Thyroid gland (tissue), 4 donors: ENCODE measurements around the gene CHCHD6. TPM values are rescaled to one million over a fixed set of nuclear protein-coding genes. Genes with fewer than 3 reads are reported as not detected.

Experiments used
- DNase-seq, 2 donors: peaks; one replicate each; pipeline ENCODE4 v3.0.0-alpha.2; 2019
- H3K27ac ChIP-seq, 3 donors: fragments of 200-600 bp; sonication (generic); 1 replicate in 2 of 3; 2 replicates in 1 of 3; pipeline ENCODE4 v1.5.1; 2016 to 2019; ENCODE audit warnings: mild to moderate bottlenecking in 1 of 3, moderate library complexity in 1 of 3
- H3K27me3 ChIP-seq: fragments of 200-600 bp; sonication (generic); one replicate; pipeline ENCODE4 v1.5.1; 2019
- H3K36me3 ChIP-seq, 2 donors: fragments of 200-600 bp; sonication (generic); one replicate each; pipeline ENCODE4 v1.5.1; 2016 to 2019
- H3K4me1 ChIP-seq, 2 donors: fragments of 200-600 bp; sonication (generic); one replicate each; pipeline ENCODE4 v1.5.1; 2017 to 2019
- H3K4me3 ChIP-seq, 3 donors: fragments of 200-600 bp; sonication (generic); replicated peaks in 1 of 3; 1 replicate in 2 of 3; 2 replicates in 1 of 3; pipeline ENCODE4 v1.5.1; 2016; ENCODE audit warnings: mild to moderate bottlenecking in 1 of 3
- H3K9me3 ChIP-seq: fragments of 200-600 bp; sonication (generic); one replicate; pipeline ENCODE4 v1.5.1; 2017
- CTCF ChIP-seq, 6 experiments: fragments of 200-600 bp in 3 of 6; fragments of 450-650 bp in 3 of 6; sonication (generic) in 3 of 6; IDR thresholded peaks; one replicate each; pipeline ENCODE4 v1.5.1; 2016 to 2019; ENCODE audit warnings: antibody characterized with exemption in 6 of 6, mild to moderate bottlenecking in 2 of 6, inconsistent platforms in 1 of 6, moderate library complexity in 1 of 6
- POLR2A ChIP-seq, 2 donors: fragments of 450-650 bp; IDR thresholded peaks; one replicate each; pipeline ENCODE4 v1.6.1; 2017; ENCODE audit warnings: antibody characterized with exemption in 2 of 2, mild to moderate bottlenecking in 2 of 2, moderate library complexity in 1 of 2
- whole genome bisulfite sequencing, 2 donors: methylation state at CpG; one replicate each; pipeline ENCODE4 v1.1.5; 2017; 5-methylcytosine and 5-hydroxymethylcytosine counted together
- intact Hi-C: fragments of 100-400 bp; cut with DNase I; formaldehyde crosslinking; loops from one replicate; pipeline ENCODE4 v1.15.1; 2023
- total RNA-seq, 4 donors: library from RNA; depleted of rRNA; stranded (reverse); fragments of >200 nt; gene quantifications; one replicate each; pipeline ENCODE4 v1.2.3, GENCODE V29; 2016

CHCHD6 gene
- total RNA-seq, 4 donors from 2014 or later, result 22.9 to 27.8 (median 24.4) TPM

GRCh38 chr3:126666658-126667528, 37.1 kb upstream of the CHCHD6 start:
- no peaks in the 10 kb centered on the region for H3K4me1 ChIP-seq
- DNase-seq, result no peak
- 91 to 94% methylated on average over 11 to 15 of the region's 15 CpGs for WGBS, 2 donors
- intact Hi-C loops, result no loop called here
- no peaks in the 10 kb centered on the region for H3K36me3 ChIP-seq
- no peak overlapping the region for H3K4me3 ChIP-seq
- H3K27me3 ChIP-seq, result no peaks in the 10 kb centered on the region
- no peak overlapping the region for H3K27ac ChIP-seq
- TF ChIP-seq POLR2A (IDR thresholded peaks at IDR 0.05) (no peak), CTCF (IDR thresholded peaks at IDR 0.05) (no peak)
- no peaks in the 10 kb centered on the region for H3K9me3 ChIP-seq

DNA sequence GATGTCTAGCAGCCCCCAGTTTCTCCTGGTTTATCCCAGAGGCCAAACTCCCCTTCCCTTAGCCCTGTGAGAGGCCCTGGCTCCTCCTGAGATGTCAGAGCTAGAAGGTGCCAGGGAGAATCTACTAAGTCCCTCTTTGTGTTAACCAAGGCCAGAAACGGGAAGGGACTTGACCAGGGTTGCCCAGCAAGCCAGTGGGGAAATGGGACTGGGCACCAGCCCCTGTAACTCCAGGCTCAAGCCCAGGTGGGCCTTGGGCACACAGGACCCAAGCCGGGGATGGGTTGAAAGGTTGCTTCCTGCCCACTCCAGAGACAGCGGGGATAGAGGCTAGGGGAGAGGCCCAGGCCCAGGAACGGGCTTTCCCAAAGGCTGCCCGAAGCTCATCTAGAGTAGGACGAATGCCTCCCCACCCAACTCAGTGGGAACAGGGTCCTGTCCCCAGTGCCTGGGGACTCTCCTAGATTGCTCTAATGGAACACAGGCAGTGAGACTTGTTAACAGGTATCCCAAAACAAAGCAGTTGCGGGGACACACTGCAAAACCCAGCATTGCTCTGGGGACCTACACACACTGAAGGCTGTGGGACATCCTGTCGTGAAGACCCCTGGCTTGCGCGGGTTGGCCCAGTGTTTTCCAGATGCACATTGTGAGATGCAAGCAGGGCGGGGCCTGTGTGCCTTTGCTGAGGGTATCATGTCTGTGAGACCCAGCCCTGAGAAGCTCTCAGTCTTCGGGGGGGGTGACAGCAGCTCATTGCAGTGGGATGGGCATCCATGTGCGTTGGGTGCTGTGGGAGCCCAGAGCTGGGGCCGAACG, 36.2 kb upstream of the CHCHD6 start:
- H3K4me3 ChIP-seq, result no peak overlapping the region
- no peaks in the 10 kb centered on the region for H3K4me1 ChIP-seq
- no peaks in the 10 kb centered on the region for H3K9me3 ChIP-seq
- no peak overlapping the region for H3K27ac ChIP-seq
- H3K27me3 ChIP-seq, result no peaks in the 10 kb centered on the region
- no peak for TF ChIP-seq CTCF (IDR thresholded peaks at IDR 0.05)
- no peak for TF ChIP-seq POLR2A (IDR thresholded peaks at IDR 0.05)
- WGBS, 2 donors, result 88 to 91% methylated on average over 13 to 14 of the region's 15 CpGs
- no peaks in the 10 kb centered on the region for H3K36me3 ChIP-seq
- intact Hi-C loops, result no loop called here
- DNase-seq, result no peak

DNA sequence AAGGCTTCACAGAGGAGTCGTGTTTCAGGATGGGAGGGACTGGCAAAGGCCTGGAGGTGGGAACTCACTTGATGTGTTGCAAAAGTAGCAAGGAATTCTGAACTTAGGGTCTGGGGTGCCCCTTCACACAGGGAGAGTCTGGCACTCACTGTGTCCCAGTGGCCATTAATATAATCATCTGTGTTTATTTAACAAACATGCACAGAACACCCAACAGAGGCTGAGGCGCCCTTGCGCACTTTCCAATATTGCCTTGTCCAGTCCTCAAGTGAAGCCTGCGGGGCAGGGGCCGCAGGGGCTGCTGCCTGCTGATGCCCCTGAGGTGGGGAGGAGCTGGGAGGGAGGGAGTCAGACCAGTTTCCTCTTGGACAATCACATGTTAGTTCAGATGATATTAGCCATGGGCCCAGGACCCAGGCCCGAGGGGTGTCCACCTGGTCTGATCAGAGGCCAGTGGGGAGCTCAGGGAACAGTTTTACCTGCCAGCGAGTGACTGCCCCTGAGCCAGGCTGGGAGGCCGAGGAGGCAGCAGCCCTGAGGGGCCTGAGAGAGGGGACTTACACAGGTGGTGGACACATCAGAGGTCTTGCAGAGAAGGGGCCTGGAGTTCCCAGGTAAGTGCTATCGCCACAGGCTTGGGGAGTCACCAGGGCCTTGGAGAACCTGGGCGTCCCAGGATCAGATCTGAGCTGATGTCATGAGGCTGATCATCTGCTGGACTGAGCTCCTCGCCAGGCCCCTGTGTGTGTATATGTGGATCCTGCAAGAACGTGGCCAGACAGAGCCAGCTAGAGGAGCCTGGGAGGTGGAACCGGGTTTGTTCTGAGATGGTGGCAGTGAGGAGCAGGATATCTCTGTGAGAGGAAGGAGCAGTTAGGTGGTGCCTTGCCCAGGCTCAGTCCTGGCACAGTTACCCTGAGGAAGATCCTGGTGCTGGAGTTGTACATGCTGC, 35.3 kb upstream of the CHCHD6 start:
- H3K27ac ChIP-seq, result no peak overlapping the region
- no peaks in the 10 kb centered on the region for H3K4me1 ChIP-seq
- DNase-seq, result no peak
- no peak overlapping the region for H3K4me3 ChIP-seq
- no peaks in the 10 kb centered on the region for H3K36me3 ChIP-seq
- TF ChIP-seq POLR2A (IDR thresholded peaks at IDR 0.05) (no peak), CTCF (IDR thresholded peaks at IDR 0.05) (no peak)
- intact Hi-C loops, result no loop called here
- no peaks in the 10 kb centered on the region for H3K9me3 ChIP-seq
- WGBS, 2 donors, result 90 to 91% methylated on average over 11 of the region's 13 CpGs
- H3K27me3 ChIP-seq, result no peaks in the 10 kb centered on the region

GRCh38 chr3:126671521-126671920, 32.5 kb upstream of the CHCHD6 start:
- no peak for TF ChIP-seq POLR2A (IDR thresholded peaks at IDR 0.05)
- TF ChIP-seq CTCF (IDR thresholded peaks at IDR 0.05), result no peak
- no peaks in the 10 kb centered on the region for H3K36me3 ChIP-seq
- 74 to 90% methylated on average over 1 of the region's 1 CpG for WGBS, 2 donors
- no peaks in the 10 kb centered on the region for H3K9me3 ChIP-seq
- no peaks in the 10 kb centered on the region for H3K4me1 ChIP-seq
- no peak overlapping the region for H3K4me3 ChIP-seq
- intact Hi-C loops, result no loop called here
- no peaks in the 10 kb centered on the region for H3K27me3 ChIP-seq
- no peak for DNase-seq
- no peak overlapping the region for H3K27ac ChIP-seq
